Activated effector memory CD4-positive, alpha-beta T cell treated with Interleukin-2 at 50 U/mL for 16 hours (primary cell): ENCODE results near the gene RXYLT1.
"Not testable (repeated sequence)": the region's sequence is repeated elsewhere in the genome, so short reads cannot be mapped to it uniquely, and the experiment has no call there.

Source experiments
- DNase-seq: peaks from one replicate; pipeline ENCODE4 v3.0.0-alpha.2; 2020

The RXYLT1 gene

DNA sequence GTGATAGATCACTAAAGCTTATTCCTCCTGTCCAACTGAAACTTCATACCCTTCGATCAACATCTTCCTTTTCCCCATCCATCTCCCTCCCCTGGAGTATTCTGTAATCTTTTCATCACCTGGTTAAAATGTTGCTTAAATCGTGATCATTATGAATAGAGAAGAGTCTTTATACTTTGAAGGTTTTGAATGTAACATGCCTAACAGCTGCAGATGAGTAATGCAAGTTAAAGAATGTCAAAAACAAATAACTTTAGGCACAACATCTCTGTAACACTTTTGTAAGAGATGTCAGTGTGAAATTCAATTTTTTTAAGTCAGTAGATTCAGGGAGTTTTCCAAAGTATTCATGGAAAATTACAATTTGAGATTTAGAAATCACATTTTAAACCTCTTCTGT lies 25.0 kb downstream of the RXYLT1 start:
- no peak for DNase-seq

DNA sequence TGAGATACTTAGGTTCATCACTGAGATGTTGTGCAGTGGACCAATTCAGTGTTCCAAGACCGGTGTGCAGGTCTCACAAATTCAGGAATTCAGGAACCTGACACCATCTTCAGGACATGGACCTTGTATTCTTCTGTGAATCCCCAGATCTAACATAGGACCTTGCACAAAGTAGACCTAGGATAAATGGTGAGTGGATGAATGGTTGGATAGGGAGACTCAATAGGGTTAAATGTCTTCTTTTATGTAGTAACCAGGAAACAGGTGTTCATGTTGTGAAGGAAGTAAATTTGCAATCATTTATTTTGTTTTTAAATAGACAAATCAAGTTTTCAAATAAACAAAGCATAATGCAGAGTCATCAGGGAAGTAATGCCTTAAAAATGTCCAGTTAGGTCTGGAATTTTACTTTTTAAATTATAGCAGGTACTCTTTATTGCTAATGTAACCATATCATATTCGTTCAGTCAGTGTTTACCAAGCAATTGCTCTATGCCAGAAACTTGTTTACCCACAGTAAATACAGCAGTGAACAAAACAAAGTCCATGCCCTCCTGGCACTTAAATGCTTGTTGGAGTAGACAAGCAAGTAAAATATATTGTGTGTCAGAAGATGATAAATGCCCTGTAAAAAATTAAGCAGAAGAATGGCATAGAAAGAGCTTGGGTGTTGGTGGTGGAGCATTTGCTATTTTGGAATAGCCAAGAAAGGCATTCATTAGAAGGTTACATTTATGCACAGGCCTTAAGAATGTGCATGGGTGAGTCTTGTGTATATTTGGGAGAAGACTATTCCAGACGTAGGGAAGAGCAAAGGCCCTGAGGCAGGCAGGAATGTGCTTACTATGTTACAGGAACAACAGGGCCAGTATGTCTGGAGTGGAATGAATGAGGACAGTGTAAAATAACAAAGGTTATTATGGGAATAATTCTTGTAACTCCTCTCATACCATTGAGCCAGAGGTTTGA lies 26.3 kb downstream of the RXYLT1 start:
- DNase-seq, result no peak

GRCh38 chr12:63808631-63809030 lies 28.9 kb downstream of the RXYLT1 start:
- no peak for DNase-seq

DNA sequence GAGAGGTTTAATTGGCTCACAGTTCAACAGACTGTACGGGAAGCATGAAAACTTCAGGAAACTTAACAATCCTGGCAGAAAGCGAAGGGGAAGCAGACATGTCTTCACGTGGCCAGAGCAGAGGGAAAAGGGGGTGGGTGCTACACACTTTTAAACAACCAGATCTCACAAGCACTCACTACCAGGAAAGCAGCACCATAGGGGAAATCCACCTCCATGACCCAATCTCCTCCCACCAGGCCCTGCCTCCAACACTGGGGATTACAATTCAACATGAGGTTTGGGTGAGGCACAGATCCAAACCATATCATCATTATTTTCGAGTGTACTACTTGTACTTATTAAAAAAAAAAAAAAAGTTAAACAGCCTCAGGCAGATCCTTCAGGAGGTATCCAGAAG lies 29.9 kb downstream of the RXYLT1 start:
- DNase-seq, result no peak

DNA sequence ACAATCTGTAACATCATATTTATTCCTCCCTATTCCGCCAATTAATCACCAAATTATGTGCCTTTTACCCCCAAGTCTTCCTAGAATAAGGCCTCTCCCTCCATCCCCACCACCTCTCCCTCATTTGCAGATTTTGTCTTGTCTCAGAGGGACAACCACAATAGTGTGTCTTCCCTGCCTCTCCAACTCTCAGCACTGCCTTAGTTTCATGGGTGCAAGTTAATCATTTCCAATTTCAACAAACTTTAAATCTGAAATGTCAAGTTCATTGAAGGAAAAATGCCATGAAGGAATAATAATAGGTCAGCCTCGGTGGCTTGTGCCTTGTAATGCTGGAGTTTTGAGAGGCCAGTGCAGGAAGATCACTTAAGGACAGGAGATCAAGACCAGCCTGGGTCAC lies 31.6 kb downstream of the RXYLT1 start:
- DNase-seq, result no peak

DNA sequence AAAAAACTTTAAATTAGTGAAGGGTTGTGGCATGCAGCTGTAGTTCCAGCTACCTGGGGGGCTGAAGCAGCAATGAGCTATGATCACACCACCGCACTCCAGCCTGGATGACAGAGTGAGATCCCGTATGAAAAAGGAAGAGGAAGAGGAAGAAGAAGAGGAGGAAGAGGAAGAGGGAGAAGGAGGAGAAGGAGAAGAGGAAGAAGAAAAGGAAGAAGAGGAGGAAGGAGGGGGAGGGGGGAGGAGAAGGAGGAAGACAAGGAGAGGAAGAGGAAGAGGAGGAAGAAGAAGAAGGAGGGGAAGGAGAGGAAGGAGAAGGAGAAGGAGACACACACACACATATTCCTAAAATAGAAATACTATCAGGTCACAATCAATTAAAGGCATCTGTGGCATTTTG lies 32.0 kb downstream of the RXYLT1 start:
- no peak for DNase-seq

GRCh38 chr12:63814146-63814772 lies 34.5 kb downstream of the RXYLT1 start:
- no peak for DNase-seq

- DNase-seq, result no peak
Measured at GRCh38 chr12:63815482-63815852, 35.8 kb downstream of the RXYLT1 start.

GRCh38 chr12:63816031-63816430 lies 36.3 kb downstream of the RXYLT1 start:
- no peak for DNase-seq

- DNase-seq, result no peak
Measured at GRCh38 chr12:63820427-63820826, 40.7 kb downstream of the RXYLT1 start.

DNA sequence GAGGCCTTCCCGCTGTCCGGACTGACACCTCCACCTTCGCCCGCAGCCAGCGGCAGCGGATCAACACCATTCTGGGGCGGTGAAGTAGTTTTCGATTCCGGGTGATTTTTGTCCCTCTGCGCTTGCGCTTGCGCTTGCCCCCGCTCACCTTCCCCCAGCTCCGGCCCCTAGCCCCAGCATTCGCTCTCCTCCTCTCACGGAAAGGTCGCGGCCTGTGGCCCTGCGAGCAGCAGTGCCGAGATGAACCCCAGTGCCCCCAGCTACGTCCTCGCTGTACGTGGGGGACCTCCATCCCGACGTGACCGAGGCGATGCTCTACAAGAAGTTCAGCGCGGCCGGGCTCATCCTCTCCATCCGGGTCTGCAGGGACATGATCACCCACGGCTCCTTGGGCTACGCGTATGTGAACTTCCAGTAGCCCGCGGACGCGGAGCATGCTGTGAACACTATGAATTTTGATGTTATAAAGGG lies 42.1 kb downstream of the RXYLT1 start:
- DNase-seq, result no peak

DNA sequence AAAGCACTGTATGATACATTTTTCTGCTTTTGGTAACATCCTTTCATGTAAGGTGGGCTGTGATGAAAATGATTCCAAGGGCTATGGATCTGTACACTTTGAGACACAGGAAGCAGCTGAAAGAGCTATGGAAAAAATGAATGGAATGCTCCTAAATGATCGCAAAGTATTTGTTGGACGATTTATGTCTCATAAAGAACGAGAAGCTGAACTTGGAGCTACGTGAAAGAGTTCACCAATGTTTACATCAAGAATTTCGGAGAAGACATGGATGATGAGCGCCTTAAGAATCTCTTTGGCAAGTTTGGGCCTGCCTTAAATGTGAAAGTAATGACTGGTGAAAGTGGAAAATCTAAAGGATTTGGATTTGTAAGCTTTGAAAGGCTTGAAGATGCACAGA lies 42.6 kb downstream of the RXYLT1 start:
- DNase-seq, result no peak

GRCh38 chr12:63823040-63823439 lies 43.3 kb downstream of the RXYLT1 start:
- no peak for DNase-seq

DNA sequence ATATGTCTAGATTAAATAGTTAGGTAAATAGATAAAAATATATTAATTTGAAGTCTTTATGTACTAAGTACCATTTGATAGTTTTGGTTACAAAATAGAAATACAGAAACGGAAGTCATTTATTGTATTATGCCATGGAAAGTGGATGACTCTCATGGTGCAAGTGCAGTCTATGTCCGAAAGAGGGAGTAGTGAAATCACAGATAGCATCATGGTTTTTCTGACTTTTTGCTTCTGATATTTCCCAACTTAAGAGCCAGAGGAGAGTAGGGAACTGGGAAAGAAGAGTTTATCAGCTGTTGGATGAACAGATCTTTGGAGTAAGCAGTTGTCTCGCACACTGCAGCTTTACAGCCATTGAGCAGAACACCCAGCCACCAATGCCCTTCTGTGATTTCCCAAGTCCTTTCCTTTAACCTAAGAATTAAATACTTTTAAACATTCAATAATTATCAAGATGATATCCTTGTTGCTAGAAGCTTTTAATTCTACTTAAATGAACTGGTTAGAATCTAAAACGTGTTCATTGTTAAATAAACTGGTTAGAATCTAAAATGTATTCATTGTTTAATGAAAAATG lies 46.4 kb downstream of the RXYLT1 start:
- no peak for DNase-seq

DNA sequence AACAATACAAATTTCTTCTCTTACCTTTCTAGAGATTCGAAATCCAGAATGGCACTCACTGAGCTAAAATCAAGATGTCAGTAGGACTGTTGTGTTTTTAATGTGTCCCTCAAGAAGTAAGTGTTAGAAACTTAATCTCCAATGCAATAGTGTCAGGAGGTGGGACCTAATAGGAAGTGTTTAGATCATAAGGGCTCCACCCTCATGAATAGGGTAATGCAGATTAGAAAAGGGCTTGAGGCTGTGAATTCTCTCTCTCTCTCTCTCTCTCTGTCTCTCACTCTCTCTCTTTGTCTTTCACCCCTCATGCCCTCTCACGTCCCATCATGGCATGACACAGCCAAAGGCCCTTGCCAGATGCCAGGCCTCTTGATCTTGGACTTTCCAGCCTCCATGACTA lies 49.2 kb downstream of the RXYLT1 start:
- no peak for DNase-seq

- DNase-seq, result no peak
Measured at GRCh38 chr12:63836046-63836445, 56.3 kb downstream of the RXYLT1 start.

DNA sequence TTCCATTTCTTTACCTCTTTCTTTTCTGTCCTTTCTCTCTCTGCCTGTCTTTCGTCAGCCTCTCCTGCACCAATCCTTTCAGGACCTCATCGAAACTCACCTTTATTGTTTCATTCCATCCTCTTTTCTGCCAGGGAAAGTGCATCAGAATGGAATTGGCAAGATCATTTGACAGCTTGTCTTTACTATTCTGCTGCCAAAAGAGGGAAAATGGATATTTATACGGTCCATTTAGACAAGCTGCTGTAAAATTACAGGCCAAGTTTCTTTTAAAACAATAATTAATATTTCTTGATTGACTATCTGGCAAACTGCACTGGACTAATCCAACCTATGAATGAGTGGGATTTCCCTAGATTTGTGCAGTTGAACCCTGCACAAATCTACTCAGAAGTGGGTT lies 57.2 kb downstream of the RXYLT1 start:
- DNase-seq, result no peak

DNA sequence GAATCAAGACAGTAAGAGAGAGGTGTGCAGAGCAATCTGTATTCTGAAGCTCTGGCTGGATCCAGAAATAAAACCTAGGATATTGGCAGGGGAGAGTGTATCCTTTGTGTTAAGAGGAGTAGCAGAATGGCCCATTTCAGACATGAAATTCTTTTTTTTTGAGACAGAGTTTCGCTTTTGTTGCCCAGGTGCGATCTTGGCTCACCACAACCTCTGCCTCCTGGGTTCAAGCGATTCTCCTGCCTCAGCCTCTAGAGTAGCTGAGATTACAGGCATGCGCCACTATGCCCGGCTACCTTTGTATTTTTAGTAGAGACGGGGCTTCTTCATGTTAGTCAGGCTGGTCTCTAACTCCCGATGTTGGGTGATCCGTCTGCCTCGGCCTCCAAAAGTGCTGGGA lies 58.7 kb downstream of the RXYLT1 start:
- DNase-seq, result no peak

- DNase-seq, result no peak
Measured at GRCh38 chr12:63841011-63841410, 61.3 kb downstream of the RXYLT1 start.

- no peak for DNase-seq
Measured at GRCh38 chr12:63841571-63841970, 61.9 kb downstream of the RXYLT1 start.

- DNase-seq, result not testable (repeated sequence)
Measured at GRCh38 chr12:63842750-63843149, 63.0 kb downstream of the RXYLT1 start.

DNA sequence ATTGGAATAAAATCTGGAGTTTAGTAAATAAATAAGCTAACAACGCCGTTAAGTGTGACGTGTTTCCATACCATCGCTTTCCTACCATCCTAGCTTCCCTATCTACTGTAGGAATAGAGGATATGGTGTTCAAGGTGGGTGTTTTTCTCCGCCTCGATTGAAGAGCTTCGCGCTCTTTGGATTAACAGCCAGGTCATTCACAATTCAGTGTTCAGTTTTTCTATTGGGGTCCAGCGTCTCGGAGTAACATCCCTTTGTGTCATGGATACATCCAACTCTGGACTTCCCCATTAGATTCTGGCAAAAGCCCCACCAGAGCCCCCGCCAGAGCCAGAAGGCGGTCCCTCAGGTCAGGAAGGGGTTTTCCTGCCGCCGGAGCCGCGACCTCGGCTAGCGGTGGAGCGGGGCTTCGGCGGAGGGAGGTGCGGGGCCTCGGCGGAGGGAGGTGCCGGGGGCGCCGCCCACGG lies 63.6 kb downstream of the RXYLT1 start:
- no peak for DNase-seq

GRCh38 chr12:63843721-63844390 lies 64.1 kb downstream of the RXYLT1 start:
- peak; percentile 64 for DNase-seq
